OCI-LY3 (cell line): ENCODE measurements around the gene PDCD4.

Source experiments
- H2AFZ ChIP-seq: fragments of 200-600, 300-600 bp; shearing (Covaris generic); 2 replicates; pipeline ENCODE4 v1.6.0; 2014; ENCODE audit warnings: antibody characterized with exemption, low read depth, low read length
- H3K27ac ChIP-seq: fragments of 200-600, 300-600 bp; sonication (generic); 2 replicates; pipeline ENCODE4 v1.5.1; 2014; ENCODE audit warnings: mild to moderate bottlenecking, low read length, moderate library complexity, mixed read lengths
- H3K27me3 ChIP-seq: fragments of 200-600, 300-600 bp; sonication (generic); 2 replicates; pipeline ENCODE4 v1.6.1; 2014; ENCODE audit warnings: low read depth, low read length, mixed read lengths
- H3K36me3 ChIP-seq: fragments of 200-600, 300-600 bp; sonication (generic); replicated peaks from 2 replicates; pipeline ENCODE3; 2014; ENCODE audit warnings: low read depth, low read length, mixed read lengths
- H3K4me1 ChIP-seq: fragments of 300-600, 200-600 bp; sonication (generic); 2 replicates; pipeline ENCODE4 v1.6.1; 2014; ENCODE audit warnings: low read length, mixed read lengths
- H3K4me2 ChIP-seq: fragments of 200-600, 300-600 bp; sonication (generic); 2 replicates; pipeline ENCODE4 v1.6.1; 2014; ENCODE audit warnings: low read length, mixed read lengths
- H3K4me3 ChIP-seq: fragments of 300-600, 200-600 bp; sonication (generic); 2 replicates; pipeline ENCODE4 v1.5.1; 2014; ENCODE audit warnings: antibody characterized with exemption, mild to moderate bottlenecking, low read length, moderate library complexity
- H3K79me2 ChIP-seq: fragments of 300-600, 200-600 bp; shearing (Covaris generic); 2 replicates; pipeline ENCODE4 v1.6.1; 2014; ENCODE audit warnings: mild to moderate bottlenecking, low read length, mixed read lengths
- H3K9ac ChIP-seq: fragments of 300-600, 200-600 bp; shearing (Covaris generic); 2 replicates; pipeline ENCODE4 v1.6.0; 2014; ENCODE audit warnings: mild to moderate bottlenecking, low read length, moderate library complexity
- H3K9me3 ChIP-seq: fragments of 200-600, 300-600 bp; shearing (Covaris generic); 2 replicates; pipeline ENCODE4 v1.6.1; 2014; ENCODE audit warnings: low read length, mixed read lengths; ENCODE audit not compliant: insufficient read depth
- H4K20me1 ChIP-seq: fragments of 200-600, 300-600 bp; sonication (generic); 2 replicates; pipeline ENCODE4 v1.6.1; 2016; ENCODE audit warnings: low read length, mixed read lengths; ENCODE audit not compliant: insufficient read depth
- EZH2phosphoT487 ChIP-seq: fragments of 200-600 bp; shearing (Covaris generic); IDR thresholded peaks from 2 replicates; pipeline ENCODE4 v1.6.1; 2018; ENCODE audit warnings: antibody characterized with exemption, mixed run types, low read depth
- TF ChIP-seq, protein P1 (sequence below): fragments of 200-600, 300-600 bp; sonication (generic); IDR thresholded peaks from 2 replicates; pipeline ENCODE4 v1.5.1; 2014; ENCODE audit warnings: antibody characterized with exemption, low read length, low read depth

Gene PDCD4

DNA sequence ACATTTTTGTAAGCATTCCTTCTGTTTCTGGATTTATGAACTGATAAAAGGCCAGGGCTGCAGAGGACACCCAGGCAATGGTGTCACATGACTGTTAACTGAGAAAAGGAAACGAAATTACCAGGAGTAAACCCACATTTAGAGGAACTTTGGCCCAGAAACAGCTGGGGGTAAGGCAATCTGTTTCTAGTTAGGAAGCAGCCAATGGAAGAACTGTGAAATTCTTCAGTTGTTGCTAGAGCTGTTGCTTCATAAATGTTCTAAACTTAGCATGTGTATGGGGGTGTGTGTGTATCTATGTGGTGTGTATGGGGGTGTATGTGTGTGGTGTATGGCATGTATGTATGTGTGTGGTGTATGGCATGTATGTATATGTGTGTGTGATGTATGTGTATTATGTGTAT, 11.8 kb upstream of the PDCD4 start:
- Histone ChIP-seq H3K27ac (peak overlapping the region; percentile 89), H3K9ac (peak overlapping the region; percentile 50; the same call in 1 of the 2 replicates), H3K36me3 (no peaks in the 10 kb centered on the region), H3K9me3 (no peaks in the 10 kb centered on the region), H3K4me2 (peak overlapping the region; percentile 70), H2AFZ (no peak overlapping the region), H3K4me3 (peak overlapping the region; percentile 22; the same call in 1 of the 2 replicates), H3K79me2 (no peaks in the 10 kb centered on the region), H3K4me1 (peaks cover 76% of the 10 kb centered on the region), H3K27me3 (no peaks in the 10 kb centered on the region), H4K20me1 (no peaks in the 10 kb centered on the region)
- TF ChIP-seq, protein P1, sequence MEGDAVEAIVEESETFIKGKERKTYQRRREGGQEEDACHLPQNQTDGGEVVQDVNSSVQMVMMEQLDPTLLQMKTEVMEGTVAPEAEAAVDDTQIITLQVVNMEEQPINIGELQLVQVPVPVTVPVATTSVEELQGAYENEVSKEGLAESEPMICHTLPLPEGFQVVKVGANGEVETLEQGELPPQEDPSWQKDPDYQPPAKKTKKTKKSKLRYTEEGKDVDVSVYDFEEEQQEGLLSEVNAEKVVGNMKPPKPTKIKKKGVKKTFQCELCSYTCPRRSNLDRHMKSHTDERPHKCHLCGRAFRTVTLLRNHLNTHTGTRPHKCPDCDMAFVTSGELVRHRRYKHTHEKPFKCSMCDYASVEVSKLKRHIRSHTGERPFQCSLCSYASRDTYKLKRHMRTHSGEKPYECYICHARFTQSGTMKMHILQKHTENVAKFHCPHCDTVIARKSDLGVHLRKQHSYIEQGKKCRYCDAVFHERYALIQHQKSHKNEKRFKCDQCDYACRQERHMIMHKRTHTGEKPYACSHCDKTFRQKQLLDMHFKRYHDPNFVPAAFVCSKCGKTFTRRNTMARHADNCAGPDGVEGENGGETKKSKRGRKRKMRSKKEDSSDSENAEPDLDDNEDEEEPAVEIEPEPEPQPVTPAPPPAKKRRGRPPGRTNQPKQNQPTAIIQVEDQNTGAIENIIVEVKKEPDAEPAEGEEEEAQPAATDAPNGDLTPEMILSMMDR = no peak
- TF ChIP-seq EZH2phosphoT487 = no peak

GRCh38 chr10:110860576-110861241, 11.0 kb upstream of the PDCD4 start:
- Histone ChIP-seq H3K4me1 (peaks cover 83% of the 10 kb centered on the region), H3K9me3 (no peaks in the 10 kb centered on the region), H3K79me2 (no peaks in the 10 kb centered on the region), H4K20me1 (no peaks in the 10 kb centered on the region), H3K27ac (peak overlapping the region; percentile 89), H3K9ac (peak overlapping the region; percentile 50; the same call in 1 of the 2 replicates), H2AFZ (no peak overlapping the region), H3K36me3 (no peaks in the 10 kb centered on the region), H3K4me2 (peak overlapping the region; percentile 70), H3K4me3 (peak overlapping the region; percentile 22; the same call in 1 of the 2 replicates), H3K27me3 (no peaks in the 10 kb centered on the region)
- TF ChIP-seq, protein P1 = no peak
- no peak for TF ChIP-seq EZH2phosphoT487

- Histone ChIP-seq H3K79me2 (no peaks in the 10 kb centered on the region), H4K20me1 (no peaks in the 10 kb centered on the region), H3K4me1 (peaks cover 90% of the 10 kb centered on the region), H3K36me3 (no peaks in the 10 kb centered on the region), H3K27ac (peak overlapping the region; percentile 89), H3K4me3 (no peak overlapping the region), H3K9me3 (no peaks in the 10 kb centered on the region), H2AFZ (no peak overlapping the region), H3K27me3 (no peaks in the 10 kb centered on the region), H3K4me2 (peak overlapping the region; percentile 70), H3K9ac (peak overlapping the region; percentile 22; the same call in 1 of the 2 replicates)
- TF ChIP-seq, protein P1 = no peak
- no peak for TF ChIP-seq EZH2phosphoT487
These were observed 10.3 kb upstream of the PDCD4 start for GRCh38 chr10:110861476-110861875.

- Histone ChIP-seq H3K9me3 (no peaks in the 10 kb centered on the region), H3K27me3 (no peaks in the 10 kb centered on the region), H3K36me3 (no peaks in the 10 kb centered on the region), H3K9ac (no peak overlapping the region), H3K27ac (no peak overlapping the region), H3K4me1 (peaks cover 96% of the 10 kb centered on the region), H3K4me2 (no peak overlapping the region), H3K4me3 (no peak overlapping the region), H3K79me2 (no peaks in the 10 kb centered on the region), H2AFZ (no peak overlapping the region), H4K20me1 (no peaks in the 10 kb centered on the region)
- no peak for TF ChIP-seq EZH2phosphoT487
- TF ChIP-seq, protein P1 = no peak
These were observed 9.6 kb upstream of the PDCD4 start for GRCh38 chr10:110861930-110862649.
